NCI-H69 (cell line): Measurements from ENCODE around the gene ATG10.
"Not testable (repeated sequence)": the region's sequence is repeated elsewhere in the genome, so short reads cannot be mapped to it uniquely, and the experiment has no call there.

ENCODE experiments used
- DNase-seq: peaks from one replicate; lab custom pipeline; 2025; lab: John Stamatoyannopoulos, UW

The ATG10 gene

DNA sequence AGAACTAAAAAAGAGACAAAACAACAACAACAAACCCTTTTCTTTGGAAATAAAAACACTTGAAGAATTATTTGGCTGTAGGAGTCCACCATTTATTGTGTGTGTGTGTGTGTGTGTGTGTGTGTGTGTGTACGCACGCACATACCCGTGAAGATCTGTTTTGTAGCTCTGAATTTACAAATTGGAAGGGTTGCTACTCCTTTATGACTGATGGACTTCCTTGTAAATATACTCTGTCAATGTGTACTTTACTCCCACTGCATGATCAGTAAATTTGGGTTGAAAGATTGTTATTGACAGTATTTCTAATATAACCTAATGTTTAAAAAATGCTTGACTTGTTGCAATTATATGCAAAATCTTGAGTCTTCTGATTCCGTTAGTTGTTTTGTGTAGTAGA is 148.1 kb downstream of the ATG10 start:
- DNase-seq, result no peak

- peak; percentile 87 for DNase-seq
Observed at GRCh38 chr5:82129723-82130285, 158.0 kb downstream of the ATG10 start.

DNA sequence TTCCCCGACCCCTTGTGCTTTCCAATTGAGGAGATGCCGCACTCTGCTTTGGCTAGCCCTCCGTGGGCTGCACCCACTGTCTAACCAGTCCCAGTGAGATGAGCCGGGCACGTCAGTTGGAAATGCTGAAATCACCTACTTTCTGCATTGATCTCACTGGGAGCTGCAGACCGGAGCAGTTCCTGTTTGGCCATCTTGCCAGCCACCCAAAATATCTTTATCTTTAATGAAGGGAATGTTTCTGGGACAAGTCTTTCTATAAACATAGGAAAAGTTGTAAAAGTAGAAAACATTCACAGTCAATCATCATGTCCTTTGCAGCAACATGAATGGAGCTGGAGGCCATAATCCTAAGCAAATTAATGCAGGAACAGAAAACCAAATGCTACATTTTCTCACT is 158.8 kb downstream of the ATG10 start:
- no peak for DNase-seq

GRCh38 chr5:82137205-82137604 is 165.4 kb downstream of the ATG10 start:
- no peak for DNase-seq

DNA sequence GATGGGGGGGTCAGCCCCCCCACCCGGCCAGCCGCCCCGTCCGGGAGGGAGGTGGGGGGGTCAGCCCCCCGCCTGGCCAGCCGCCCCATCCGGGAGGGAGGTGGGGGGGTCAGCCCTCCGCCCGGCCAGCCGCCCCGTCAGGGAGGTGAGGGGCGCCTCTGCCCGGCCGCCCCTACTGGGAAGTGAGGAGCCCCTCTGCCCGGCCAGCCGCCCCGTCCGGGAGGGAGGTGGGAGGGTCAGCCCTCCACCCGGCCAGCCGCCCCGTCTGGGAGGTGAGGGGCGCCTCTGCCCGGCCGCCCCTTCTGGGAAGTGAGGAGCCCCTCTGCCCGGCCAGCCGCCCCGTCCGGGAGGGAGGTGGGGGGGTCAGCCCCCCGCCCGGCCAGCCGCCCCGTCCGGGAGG is 168.0 kb downstream of the ATG10 start:
- DNase-seq, result not testable (repeated sequence)

DNA sequence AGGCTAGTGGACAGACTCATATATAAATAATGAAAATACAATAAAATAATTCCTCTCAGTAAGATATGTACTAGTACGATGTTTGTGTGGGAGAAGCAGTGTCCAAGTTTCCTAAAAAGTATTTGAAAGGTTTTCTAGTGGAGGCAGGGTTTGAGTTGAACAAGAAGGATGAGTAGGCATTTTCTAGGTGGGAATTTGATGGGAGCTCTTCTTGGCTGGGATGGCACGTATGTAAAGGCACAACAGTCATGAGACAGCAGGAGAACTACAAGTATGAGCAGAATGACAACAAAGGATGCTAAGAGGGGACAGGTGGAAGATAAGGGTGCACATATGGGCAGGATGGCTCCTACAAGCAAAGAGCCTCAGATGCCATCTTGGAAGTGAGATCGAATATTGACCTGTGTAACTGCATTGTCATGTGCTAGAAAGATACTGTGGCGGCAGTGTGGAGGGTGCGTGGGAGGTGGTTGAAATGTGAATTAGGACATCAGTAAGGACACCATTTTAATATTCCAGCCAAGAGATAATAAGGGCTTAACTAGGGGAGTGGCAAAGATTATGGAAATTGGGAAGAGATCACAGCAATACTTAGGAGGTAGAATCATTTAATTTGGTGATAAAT is 170.5 kb downstream of the ATG10 start:
- no peak for DNase-seq

DNA sequence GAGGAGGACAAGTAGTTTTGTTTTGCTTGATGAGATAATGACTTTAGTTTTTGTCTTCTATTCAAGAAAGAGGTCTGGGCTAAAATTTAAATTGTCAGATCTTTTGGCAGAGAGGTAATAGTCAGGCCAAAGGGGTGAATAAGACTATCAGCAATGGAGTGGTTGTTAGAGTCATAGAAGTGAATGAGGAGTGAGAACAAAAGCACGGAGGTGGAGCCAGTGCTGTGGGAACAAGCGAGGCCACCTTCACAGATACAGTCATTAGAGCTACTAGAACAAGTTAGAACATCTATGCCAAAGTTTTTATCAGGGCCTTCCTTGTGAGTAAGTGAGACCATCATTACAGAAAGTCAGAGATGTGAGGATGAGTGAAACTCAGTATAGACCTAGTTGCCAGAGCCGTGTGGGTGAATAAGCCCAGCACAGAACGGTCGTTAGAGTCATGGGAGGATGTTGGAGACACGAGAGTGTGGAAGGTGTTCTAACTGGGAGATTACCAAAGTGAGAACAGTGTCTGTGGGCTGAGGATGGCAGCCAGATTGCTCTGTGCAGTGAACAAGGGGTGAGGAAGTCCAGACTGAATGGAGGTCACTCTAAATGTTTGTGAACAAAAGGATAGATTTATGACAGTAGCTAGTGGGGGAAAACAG is 171.2 kb downstream of the ATG10 start:
- no peak for DNase-seq

DNA sequence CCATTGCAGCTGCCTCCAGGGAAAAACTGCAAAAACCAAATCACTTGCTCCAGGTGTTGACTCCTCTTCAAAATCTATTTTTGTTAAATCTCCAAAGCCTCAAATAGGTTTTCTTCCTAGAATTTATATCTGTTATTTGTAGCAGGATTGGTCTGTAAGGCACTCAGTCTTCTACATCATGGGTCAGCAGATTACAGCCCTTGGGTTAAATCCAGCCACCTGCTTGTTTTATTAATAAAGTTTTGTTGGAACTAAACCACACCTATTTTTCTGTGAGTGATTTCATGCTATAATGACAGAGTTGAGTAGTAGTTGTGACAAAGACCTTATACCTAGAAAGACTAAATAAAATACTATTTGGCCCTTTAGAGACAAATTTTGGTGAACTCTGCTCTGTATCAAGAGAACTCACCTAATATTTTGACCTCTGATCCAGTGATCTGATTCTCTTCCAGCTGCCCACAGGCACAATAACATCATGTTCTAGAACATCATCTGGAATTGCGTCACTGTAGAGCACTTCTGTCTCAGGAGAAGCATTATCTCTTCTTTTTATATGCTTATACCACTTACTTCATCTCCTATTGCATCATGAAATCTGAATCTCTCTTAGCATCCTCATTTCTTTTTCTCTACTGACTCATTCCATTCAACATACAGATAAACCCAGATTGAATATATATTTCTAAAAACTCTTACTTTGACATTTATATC is 176.2 kb downstream of the ATG10 start:
- no peak for DNase-seq

DNA sequence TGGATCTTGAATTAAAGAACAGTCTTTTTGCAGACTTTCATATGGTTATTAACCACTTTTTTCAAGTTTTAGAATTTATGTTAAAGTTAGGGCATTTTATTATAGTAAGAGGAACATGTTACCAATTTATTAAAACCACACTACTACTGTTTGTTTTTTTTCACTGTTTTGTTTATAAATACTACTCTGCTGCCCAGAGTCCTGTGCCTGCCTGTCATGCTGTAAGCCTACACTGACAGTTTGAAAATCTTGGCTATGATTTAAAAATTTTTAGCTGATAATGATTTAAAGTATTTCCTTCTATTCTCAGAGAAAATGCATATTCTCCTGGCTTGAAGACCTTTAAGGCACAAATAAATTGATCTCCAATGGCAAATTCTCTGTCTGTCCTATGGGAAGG is 177.6 kb downstream of the ATG10 start:
- DNase-seq, result no peak

DNA sequence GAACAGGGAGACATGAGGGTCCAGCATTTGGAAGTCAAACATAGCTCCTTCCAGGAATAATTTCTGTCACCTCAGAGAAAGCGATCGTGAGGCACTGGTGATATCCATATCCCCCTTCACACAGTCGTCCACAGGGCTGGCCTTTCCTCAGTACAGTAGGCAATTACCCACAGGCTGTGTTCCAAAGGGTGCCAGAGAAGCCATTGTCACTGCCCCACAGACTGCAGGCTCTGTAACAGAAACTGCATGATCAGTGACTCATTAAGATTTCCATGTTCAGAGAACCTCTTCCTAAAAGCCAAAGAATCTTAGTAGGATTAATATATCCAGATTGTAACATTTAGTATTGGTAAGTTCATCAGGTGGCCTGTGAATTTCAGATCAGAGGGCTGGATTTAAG is 178.7 kb downstream of the ATG10 start:
- peak; percentile 41 for DNase-seq

DNA sequence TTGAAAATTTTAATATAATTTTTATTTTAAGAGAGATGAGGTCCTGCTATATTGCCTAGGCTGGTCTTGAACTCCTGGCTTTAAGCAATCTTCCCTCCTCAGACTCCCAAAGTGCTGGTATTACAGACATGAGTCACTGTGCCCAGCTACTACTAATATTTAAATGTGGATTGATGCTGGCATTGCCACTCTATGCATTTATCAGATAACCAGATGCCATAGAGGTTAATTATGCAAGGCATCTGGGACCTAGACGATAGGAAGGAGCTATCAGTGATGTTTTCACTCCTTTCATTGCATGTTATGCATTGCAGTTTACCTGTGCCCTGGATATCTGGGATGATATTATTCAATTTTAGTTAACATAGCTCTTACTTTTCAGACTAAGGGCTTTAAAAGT is 179.4 kb downstream of the ATG10 start:
- DNase-seq, result peak; percentile 37

- DNase-seq, result peak; percentile 72
Observed at GRCh38 chr5:82151662-82152061, 179.8 kb downstream of the ATG10 start.

DNA sequence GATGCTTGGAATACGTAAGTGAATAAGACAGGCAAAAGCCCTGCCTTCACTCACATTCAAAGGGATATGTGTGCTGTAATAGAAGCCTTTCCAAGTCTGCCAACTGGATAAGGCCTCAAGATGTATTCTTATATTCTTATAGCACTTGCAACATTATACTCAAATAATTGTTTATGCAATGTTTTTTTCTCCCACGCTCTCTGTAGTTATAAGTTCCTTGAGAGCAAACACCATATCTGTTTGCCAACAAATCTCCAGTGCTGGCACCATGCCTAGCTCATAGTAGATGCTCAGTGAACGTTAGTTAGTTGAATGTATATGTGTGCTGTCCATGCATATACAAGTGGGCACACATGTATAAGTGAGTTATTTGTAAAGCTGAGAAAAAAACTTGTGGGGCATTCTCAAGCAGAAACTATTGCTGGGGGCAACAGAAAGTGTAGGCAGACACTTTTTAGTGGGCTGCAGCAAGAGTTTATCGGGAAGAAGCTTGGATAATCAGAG is 181.2 kb downstream of the ATG10 start:
- DNase-seq, result no peak

DNA sequence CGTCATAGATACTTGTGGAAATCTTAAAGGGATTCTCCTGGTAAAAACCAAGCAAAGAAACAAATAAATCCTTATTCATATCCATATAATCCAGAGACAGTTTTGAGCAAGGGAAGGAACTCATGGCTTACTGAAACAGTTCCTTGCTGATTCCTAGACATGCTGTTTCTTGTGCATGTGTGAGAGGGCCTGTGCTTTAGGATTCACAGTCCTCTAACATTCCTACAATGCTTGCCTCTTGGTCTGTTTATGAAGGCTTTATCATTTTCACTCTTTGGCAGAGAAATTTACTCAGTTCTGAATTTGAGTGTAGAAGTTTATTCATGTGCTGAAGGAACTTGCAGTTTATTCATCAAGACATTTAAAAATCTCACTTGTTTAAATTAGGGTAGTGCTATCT is 183.0 kb downstream of the ATG10 start:
- DNase-seq, result no peak

- DNase-seq, result no peak
Observed at GRCh38 chr5:82155305-82155704, 183.5 kb downstream of the ATG10 start.

GRCh38 chr5:82156874-82157273 is 185.1 kb downstream of the ATG10 start:
- peak; percentile 38 for DNase-seq

DNA sequence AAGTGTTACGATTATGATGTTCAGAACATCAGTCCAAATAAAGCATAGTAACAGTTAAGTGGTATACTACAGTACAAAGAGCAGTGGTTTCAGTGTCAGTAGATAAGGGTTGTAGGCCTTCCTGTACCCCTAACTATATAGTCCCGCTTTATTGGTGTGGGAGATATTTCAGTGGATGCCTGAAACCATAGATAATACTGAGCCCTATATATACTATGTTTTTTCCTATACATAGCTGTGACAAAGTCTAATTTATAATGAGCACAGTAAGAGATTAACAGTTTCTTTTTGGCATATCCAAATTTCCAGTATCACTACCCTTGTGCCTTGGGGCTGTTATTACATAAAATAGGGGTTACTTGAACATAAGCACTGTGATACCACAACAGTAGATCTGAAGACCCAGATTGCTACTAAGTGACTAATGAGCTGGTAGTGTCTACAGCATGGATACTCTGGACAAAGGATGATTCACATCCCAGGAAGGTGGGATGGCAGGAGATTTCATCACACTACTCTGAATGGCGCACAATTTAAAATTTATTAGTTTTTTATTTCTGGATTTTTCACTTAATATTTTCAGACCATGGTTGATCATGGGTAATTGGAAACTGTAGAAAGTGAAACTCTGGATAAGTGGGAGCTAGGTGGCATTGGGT is 187.1 kb downstream of the ATG10 start:
- no peak for DNase-seq

- DNase-seq, result peak; percentile 21
Observed at GRCh38 chr5:82160948-82161347, 189.1 kb downstream of the ATG10 start.

DNA sequence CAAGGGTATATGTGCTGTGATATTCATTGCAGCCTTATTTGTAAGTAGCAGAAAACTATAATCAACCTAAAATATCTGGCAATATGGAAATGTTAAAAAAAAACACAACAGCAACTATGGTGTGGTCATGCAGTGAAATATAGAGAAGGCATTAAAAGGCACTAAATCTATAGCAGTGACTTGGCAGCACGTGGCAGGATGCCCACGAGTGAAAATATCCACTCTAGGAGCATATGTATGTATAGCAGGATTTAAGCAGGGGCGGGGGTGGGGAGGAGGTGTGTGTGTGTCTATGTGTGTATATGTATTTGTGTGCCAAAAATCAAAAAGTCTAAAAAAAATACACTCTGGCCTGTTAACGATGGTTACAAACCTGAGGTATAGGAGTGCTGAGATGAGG is 190.8 kb downstream of the ATG10 start:
- DNase-seq, result peak; percentile 15

- peak; percentile 8 for DNase-seq
Observed at GRCh38 chr5:82163452-82164175, 191.8 kb downstream of the ATG10 start.

DNA sequence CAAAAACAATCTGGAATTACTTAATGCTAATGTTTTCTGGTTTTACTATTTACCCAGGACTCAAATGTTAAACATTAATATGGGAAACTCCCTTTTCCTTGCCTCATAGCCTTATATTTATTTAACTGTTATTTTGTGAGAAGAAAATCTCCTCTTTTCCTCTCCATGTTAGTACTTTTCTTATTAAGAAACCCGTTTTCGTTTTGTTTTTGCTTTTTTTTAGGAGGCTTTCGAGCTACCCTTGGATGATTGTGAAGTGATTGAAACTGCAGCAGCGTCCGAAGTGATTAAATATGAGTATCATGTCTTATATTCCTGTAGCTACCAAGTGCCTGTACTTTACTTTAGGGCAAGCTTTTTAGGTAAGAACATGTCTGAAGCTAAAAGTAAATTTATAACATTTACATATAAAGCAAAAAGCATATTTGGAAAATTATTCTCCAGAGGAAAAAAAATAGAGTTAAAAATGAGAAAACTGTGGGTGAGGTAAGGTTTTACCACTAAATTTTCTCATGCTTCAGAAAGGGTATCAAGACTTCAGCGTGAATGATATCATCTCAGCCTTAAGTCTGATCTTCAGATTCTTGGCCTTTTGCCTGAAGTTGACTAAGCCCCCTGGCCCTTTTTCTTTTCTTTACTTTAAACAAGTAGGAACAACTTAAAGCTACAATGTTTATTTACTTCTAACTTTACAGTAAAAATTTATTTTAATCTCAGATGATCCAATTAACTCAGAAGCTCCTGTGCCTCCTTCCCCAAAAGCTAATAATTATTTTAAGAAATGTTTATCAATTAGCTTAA is 192.6 kb downstream of the ATG10 start:
- DNase-seq, result peak; percentile 38
